ENCODE measurements around the gene NHLRC2.

GRCh38 chr10:113960617-113961181 is 106.2 kb downstream of the NHLRC2 start:
- TF ChIP-seq CTCF (IDR thresholded peaks at IDR 0.05; ENCODE audit: low read length) (no peak), EZH2phosphoT487 (IDR thresholded peaks at IDR 0.05; ENCODE audit: low read length) (no peak)

All from MM.1S (cell line).